ENCODE data around the gene MEMO1.
"Not testable (repeated sequence)": the region's sequence is repeated elsewhere in the genome, so short reads cannot be mapped to it uniquely, and the experiment has no call there.

The MEMO1 gene

GRCh38 chr2:31922542-31923408 lies 88.0 kb downstream of the MEMO1 start:
- TF ChIP-seq CTCF (IDR thresholded peaks at IDR 0.05; ENCODE audit: insufficient read depth, missing control alignments): no peak
- FAIRE-seq: no peak
- DNase-seq (ENCODE audit: insufficient read length, low spot score): no peak

GRCh38 chr2:31920962-31921361 lies 89.8 kb downstream of the MEMO1 start:
- FAIRE-seq (no peak), DNase-seq (ENCODE audit: insufficient read length, low spot score) (no peak)
- no peak for TF ChIP-seq CTCF (IDR thresholded peaks at IDR 0.05; ENCODE audit: insufficient read depth, missing control alignments)

GRCh38 chr2:31919499-31919898 lies 91.3 kb downstream of the MEMO1 start:
- no peak for TF ChIP-seq CTCF (IDR thresholded peaks at IDR 0.05; ENCODE audit: insufficient read depth, missing control alignments)
- FAIRE-seq: no peak

GRCh38 chr2:31909661-31910060 lies 101.1 kb downstream of the MEMO1 start:
- no peak for TF ChIP-seq CTCF (IDR thresholded peaks at IDR 0.05; ENCODE audit: insufficient read depth, missing control alignments)
- no peak for FAIRE-seq
- DNase-seq (ENCODE audit: insufficient read length, low spot score): no peak

More at GRCh38 chr2:31919499-31919898, 91.3 kb downstream of the MEMO1 start:
- DNase-seq (ENCODE audit: insufficient read length, low spot score): no peak

GRCh38 chr2:31907491-31907890 lies 103.3 kb downstream of the MEMO1 start:
- not testable (repeated sequence) for FAIRE-seq

GRCh38 chr2:31903109-31903780 lies 107.6 kb downstream of the MEMO1 start:
- no peak for FAIRE-seq
- DNase-seq (ENCODE audit: insufficient read length, low spot score): no peak
- TF ChIP-seq CTCF (IDR thresholded peaks at IDR 0.05; ENCODE audit: insufficient read depth, missing control alignments): no peak

More at GRCh38 chr2:31907491-31907890, 103.3 kb downstream of the MEMO1 start:
- DNase-seq (ENCODE audit: insufficient read length, low spot score): not testable (repeated sequence)

- FAIRE-seq (no peak), DNase-seq (ENCODE audit: insufficient read length, low spot score) (no peak)
- no peak for TF ChIP-seq CTCF (IDR thresholded peaks at IDR 0.05; ENCODE audit: insufficient read depth, missing control alignments)
Observed at GRCh38 chr2:31901900-31902299, 108.9 kb downstream of the MEMO1 start.

- not testable (repeated sequence) for FAIRE-seq; DNase-seq (ENCODE audit: insufficient read length, low spot score)
Observed at GRCh38 chr2:31900156-31900555, 110.7 kb downstream of the MEMO1 start.

GRCh38 chr2:31898346-31898745 lies 112.5 kb downstream of the MEMO1 start:
- not testable (repeated sequence) for FAIRE-seq; DNase-seq (ENCODE audit: insufficient read length, low spot score)

GRCh38 chr2:31897340-31897739 lies 113.5 kb downstream of the MEMO1 start:
- DNase-seq (ENCODE audit: insufficient read length, low spot score); FAIRE-seq: not testable (repeated sequence)

All from D721Med (cell line).